IPS DF 6.9 (cell line): Measurements from ENCODE around the gene METRN.
A peak's percentile ranks its signal among the peaks of the same experiment; 100 is the strongest.

ENCODE experiments used
- DNase-seq: peaks from one replicate; pipeline ENCODE4 v3.0.0-alpha.2; 2013; ENCODE audit warnings: low read depth, low spot score
- H3K27ac ChIP-seq: one replicate; pipeline ENCODE4 v1.5.1; 2013; ENCODE audit warnings: low read length, control low read depth
- H3K27me3 ChIP-seq: 2 replicates; pipeline ENCODE4 v1.6.1; 2013; ENCODE audit warnings: mild to moderate bottlenecking, low read length; ENCODE audit not compliant: control insufficient read depth, insufficient read depth
- H3K36me3 ChIP-seq: 2 replicates; pipeline ENCODE4 v1.6.1; 2013; ENCODE audit warnings: low read length; ENCODE audit not compliant: control insufficient read depth, insufficient read depth
- H3K4me1 ChIP-seq: 2 replicates; pipeline ENCODE4 v1.6.1; 2013; ENCODE audit warnings: low read length; ENCODE audit not compliant: control insufficient read depth, insufficient read depth
- H3K4me3 ChIP-seq: 2 replicates; pipeline ENCODE4 v1.5.1; 2013; ENCODE audit warnings: mild to moderate bottlenecking, low read length
- H3K9me3 ChIP-seq: 2 replicates; pipeline ENCODE4 v1.6.1; 2013; ENCODE audit warnings: low read length, inconsistent platforms; ENCODE audit not compliant: control insufficient read depth, insufficient read depth
- WGBS: extraction: QIAGEN DNeasy Blood & Tissue Kit; methylation state at CpG from one replicate; pipeline ENCODE4 v1.1.7; 2013; ENCODE audit warnings: mixed read lengths, missing lambda C conversion rate; ENCODE audit not compliant: insufficient read length, insufficient coverage; 5-methylcytosine and 5-hydroxymethylcytosine counted together

The METRN gene

GRCh38 chr16:694187-694862 lies 20.6 kb upstream of the METRN start:
- H3K27ac ChIP-seq: no peak overlapping the region
- H3K36me3 ChIP-seq: peaks cover under 1% of the 10 kb centered on the region; the same call in 1 of the 2 replicates
- WGBS: no CpG with 5 or more reads among the region's 64 CpGs
- peak overlapping the region; percentile 48 for H3K4me3 ChIP-seq
- H3K9me3 ChIP-seq: no peaks in the 10 kb centered on the region
- DNase-seq: no peak
- peaks cover 10% of the 10 kb centered on the region for H3K4me1 ChIP-seq
- H3K27me3 ChIP-seq: peaks cover 4% of the 10 kb centered on the region; the same call in 1 of the 2 replicates

DNA sequence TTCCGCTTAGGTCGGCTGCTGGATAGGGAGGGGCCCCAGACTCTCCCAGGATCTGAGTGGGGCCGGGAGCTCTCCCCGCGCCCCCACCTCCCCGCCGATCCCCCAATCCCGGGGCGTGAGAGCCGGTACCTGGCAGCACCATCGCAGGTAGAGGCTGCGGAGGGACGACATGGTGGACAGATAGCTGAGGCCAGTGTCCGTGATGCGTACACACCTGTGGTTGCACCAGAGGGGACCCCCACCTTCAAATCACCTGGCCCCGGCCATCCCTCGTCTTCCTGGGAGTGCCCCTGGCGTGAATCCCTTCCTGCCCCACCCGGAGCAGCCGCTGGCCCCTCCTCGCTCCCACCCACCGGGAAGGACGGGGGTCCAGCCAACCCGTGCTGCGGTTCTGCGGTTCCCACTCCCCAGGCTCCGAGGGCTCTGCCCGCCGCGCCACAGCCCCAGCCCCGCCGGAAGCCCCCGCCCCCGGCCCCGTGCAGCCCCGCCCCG lies 20.0 kb upstream of the METRN start:
- Histone ChIP-seq H3K9me3 (no peaks in the 10 kb centered on the region), H3K27ac (no peak overlapping the region), H3K27me3 (peaks cover 6% of the 10 kb centered on the region; the same call in 1 of the 2 replicates), H3K4me1 (peaks cover 6% of the 10 kb centered on the region), H3K4me3 (peak overlapping the region; percentile 48; the same call in 1 of the 2 replicates), H3K36me3 (no peaks in the 10 kb centered on the region; the same call in 1 of the 2 replicates)
- WGBS: no CpG with 5 or more reads among the region's 37 CpGs
- DNase-seq: no peak

DNA sequence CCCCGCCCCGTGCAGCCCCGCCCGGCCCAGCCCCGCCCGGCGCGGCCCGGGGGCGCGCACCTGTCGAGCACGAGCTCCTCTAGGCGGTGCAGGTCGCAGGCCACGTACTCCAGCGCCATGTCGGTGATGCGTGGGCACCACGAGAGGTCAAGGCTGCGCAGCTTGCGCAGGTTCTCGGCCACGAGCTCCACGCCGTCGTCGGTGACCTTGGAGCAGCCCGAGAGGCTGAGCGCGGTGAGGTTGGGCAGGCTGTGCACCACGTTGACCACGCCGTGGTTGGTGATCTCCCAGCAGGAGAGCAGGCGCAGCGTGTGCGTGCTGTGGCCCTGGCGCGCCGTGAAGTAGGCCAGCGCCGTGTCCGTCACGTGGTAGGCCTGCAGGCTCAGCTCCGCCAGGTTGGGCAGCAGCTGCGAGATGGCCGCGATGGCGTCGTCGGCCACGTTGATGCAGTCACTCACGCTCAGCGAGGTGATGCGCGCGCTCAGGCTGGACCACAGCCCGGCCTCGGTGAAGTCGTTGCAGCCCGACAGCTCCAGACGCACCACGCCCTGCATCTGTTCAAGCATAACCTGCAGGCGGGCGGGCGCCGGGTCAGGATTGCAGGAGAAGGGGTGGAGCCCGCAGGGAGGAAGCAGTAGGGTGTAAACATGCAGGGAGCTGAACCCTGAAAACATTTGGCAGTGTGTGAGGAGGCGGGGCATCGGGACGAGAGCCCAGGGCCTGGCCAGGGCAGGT lies 19.4 kb upstream of the METRN start:
- no peaks in the 10 kb centered on the region for H3K9me3 ChIP-seq
- H3K36me3 ChIP-seq: no peaks in the 10 kb centered on the region; the same call in 1 of the 2 replicates
- DNase-seq: no peak
- H3K27ac ChIP-seq: no peak overlapping the region
- H3K4me1 ChIP-seq: peaks cover 6% of the 10 kb centered on the region
- peak overlapping the region; percentile 43; the same call in 1 of the 2 replicates for H3K4me3 ChIP-seq
- WGBS: no CpG with 5 or more reads among the region's 71 CpGs
- H3K27me3 ChIP-seq: peaks cover 6% of the 10 kb centered on the region; the same call in 1 of the 2 replicates

GRCh38 chr16:698911-699671 lies 15.8 kb upstream of the METRN start:
- no peak overlapping the region for H3K4me3 ChIP-seq
- H3K36me3 ChIP-seq: no peaks in the 10 kb centered on the region; the same call in 1 of the 2 replicates
- H3K9me3 ChIP-seq: no peaks in the 10 kb centered on the region
- WGBS: no CpG with 5 or more reads among the region's 19 CpGs
- peaks cover 3% of the 10 kb centered on the region for H3K4me1 ChIP-seq
- no peak for DNase-seq
- peaks cover 36% of the 10 kb centered on the region for H3K27me3 ChIP-seq
- no peak overlapping the region for H3K27ac ChIP-seq

- WGBS: no CpG with 5 or more reads among the region's 76 CpGs
- Histone ChIP-seq H3K9me3 (no peaks in the 10 kb centered on the region), H3K27me3 (peaks cover 43% of the 10 kb centered on the region), H3K4me3 (no peak overlapping the region), H3K27ac (no peak overlapping the region), H3K36me3 (no peaks in the 10 kb centered on the region), H3K4me1 (no peaks in the 10 kb centered on the region)
- no peak for DNase-seq
These were observed 14.0 kb upstream of the METRN start for GRCh38 chr16:700684-701584.

GRCh38 chr16:702341-702740 lies 12.6 kb upstream of the METRN start:
- no CpG with 5 or more reads among the region's 19 CpGs for WGBS
- Histone ChIP-seq H3K36me3 (no peaks in the 10 kb centered on the region), H3K9me3 (no peaks in the 10 kb centered on the region), H3K27me3 (peaks cover 52% of the 10 kb centered on the region), H3K4me3 (no peak overlapping the region), H3K4me1 (peaks cover 2% of the 10 kb centered on the region; the same call in 1 of the 2 replicates), H3K27ac (no peak overlapping the region)
- DNase-seq: no peak

DNA sequence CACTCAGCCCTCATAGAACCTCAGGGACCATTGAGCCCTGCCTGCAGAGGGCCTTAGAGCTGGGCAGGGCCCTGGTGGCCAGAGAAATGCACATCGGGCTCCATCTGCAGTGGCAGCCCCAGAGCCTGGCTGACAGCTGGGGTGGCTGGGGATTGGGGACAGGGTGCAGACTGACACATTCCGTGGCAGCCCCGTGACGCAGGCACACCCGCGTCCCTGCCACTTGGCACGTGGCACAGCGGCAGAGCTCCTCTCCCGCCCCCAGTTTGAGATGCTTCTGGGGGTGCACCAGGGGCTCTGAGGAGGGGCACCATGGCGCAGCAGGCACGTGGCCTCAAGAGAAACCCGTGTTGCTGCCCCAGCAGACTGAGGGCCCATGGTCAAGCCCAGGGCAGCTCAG lies 11.5 kb upstream of the METRN start:
- H3K4me3 ChIP-seq: no peak overlapping the region
- DNase-seq: no peak
- WGBS: no CpG with 5 or more reads among the region's 12 CpGs
- H3K9me3 ChIP-seq: no peaks in the 10 kb centered on the region
- no peaks in the 10 kb centered on the region for H3K36me3 ChIP-seq
- H3K27me3 ChIP-seq: peaks cover 60% of the 10 kb centered on the region
- peaks cover 2% of the 10 kb centered on the region; the same call in 1 of the 2 replicates for H3K4me1 ChIP-seq
- H3K27ac ChIP-seq: no peak overlapping the region

DNA sequence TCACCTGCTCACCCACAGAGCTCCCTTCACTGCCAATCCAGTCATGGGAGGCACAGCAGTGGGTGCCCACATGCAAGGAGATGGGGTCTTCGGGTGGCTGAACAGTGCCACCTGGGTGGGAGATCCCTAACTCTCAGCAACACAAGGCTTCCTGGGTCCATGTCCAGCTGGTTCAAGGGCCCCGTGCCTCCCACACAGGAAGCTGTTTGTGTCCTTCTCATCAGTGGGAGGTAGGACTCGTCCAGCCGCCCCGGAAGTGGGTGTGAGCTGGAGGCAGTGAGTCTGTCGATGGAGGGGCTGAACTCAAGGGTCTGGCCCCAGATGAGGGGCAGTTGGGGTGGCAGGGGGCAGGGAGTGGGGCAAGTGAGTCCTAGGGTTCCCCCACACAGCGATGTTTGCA lies 10.9 kb upstream of the METRN start:
- peaks cover 60% of the 10 kb centered on the region for H3K27me3 ChIP-seq
- peaks cover 2% of the 10 kb centered on the region; the same call in 1 of the 2 replicates for H3K4me1 ChIP-seq
- no peak overlapping the region for H3K4me3 ChIP-seq
- WGBS: no CpG with 5 or more reads among the region's 7 CpGs
- H3K36me3 ChIP-seq: no peaks in the 10 kb centered on the region
- H3K9me3 ChIP-seq: no peaks in the 10 kb centered on the region
- H3K27ac ChIP-seq: no peak overlapping the region
- DNase-seq: no peak

GRCh38 chr16:704552-705380 lies 10.2 kb upstream of the METRN start:
- H3K27me3 ChIP-seq: peaks cover 58% of the 10 kb centered on the region
- WGBS: no CpG with 5 or more reads among the region's 50 CpGs

More at GRCh38 chr16:704552-705380, 10.2 kb upstream of the METRN start:
- DNase-seq: no peak
- peak overlapping the region; percentile 42; the same call in 1 of the 2 replicates for H3K4me3 ChIP-seq
- no peaks in the 10 kb centered on the region for H3K36me3 ChIP-seq
- H3K9me3 ChIP-seq: no peaks in the 10 kb centered on the region
- peaks cover 3% of the 10 kb centered on the region; the same call in 1 of the 2 replicates for H3K4me1 ChIP-seq
- H3K27ac ChIP-seq: no peak overlapping the region
